ENCODE measurements around the gene DCDC2B. TPM values are rescaled to one million over a fixed set of nuclear protein-coding genes. Genes with fewer than 3 reads are reported as not detected.

The DCDC2B gene
- total RNA-seq, 1 experiment from 2014 or later, result not detected

DNA sequence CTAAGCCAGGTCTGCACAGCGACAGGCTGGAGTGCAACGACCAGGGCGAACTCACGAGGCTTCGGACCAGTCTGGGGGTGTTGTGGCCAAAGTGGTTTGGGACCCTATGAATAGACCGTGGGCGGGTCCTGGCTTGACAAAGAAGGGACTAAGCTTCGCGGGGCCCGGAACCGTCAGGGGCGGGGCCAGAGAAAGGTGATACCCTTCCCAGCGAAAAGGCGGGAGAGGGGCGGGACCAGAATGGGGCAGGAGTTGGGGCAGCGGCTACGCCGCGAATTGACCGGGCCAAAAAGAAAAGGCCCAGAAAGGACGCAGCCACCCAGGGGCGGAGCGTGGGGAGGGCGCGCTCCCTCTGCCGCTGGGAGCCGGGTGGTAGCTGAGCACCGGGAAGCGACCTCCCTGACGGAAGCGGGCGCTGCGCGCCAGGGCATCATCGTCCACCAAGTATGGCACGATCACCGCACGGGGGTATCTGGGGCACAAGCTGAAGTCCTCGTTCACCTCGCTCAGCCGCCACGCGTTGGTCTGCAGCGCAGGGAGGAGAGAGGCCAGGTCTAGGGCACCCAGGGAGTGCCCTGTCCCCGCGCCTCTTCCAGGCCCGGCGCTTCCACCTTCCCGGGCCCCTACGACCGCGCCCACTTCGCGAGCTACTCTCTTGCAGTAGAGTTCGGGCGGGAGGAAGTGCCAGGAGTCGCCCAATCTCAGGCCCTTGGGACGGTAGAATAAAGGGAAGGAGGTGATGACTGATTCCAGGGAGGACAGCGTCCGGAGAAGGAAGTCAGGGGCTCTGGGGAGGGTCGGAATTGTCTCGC lies 31.5 kb downstream of the DCDC2B start:
- peak overlapping the region; percentile 64 for H3K4me3 ChIP-seq (ENCODE audit: low read depth, low read length, poor library complexity, severe bottlenecking)
- no peak for TF ChIP-seq EZH2 (IDR thresholded peaks at IDR 0.05; ENCODE audit: borderline replicate concordance, low read depth, low read length, poor library complexity, severe bottlenecking)
- TF ChIP-seq, protein P1, sequence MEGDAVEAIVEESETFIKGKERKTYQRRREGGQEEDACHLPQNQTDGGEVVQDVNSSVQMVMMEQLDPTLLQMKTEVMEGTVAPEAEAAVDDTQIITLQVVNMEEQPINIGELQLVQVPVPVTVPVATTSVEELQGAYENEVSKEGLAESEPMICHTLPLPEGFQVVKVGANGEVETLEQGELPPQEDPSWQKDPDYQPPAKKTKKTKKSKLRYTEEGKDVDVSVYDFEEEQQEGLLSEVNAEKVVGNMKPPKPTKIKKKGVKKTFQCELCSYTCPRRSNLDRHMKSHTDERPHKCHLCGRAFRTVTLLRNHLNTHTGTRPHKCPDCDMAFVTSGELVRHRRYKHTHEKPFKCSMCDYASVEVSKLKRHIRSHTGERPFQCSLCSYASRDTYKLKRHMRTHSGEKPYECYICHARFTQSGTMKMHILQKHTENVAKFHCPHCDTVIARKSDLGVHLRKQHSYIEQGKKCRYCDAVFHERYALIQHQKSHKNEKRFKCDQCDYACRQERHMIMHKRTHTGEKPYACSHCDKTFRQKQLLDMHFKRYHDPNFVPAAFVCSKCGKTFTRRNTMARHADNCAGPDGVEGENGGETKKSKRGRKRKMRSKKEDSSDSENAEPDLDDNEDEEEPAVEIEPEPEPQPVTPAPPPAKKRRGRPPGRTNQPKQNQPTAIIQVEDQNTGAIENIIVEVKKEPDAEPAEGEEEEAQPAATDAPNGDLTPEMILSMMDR (conservative IDR thresholded peaks at IDR 0.05; ENCODE audit: low read depth, low read length), result peak; percentile 46
- no peaks in the 10 kb centered on the region for H3K4me1 ChIP-seq (ENCODE audit: insufficient read depth, low read length, poor library complexity, severe bottlenecking)
- intact Hi-C loops (cut with micrococcal nuclease; ENCODE audit: unreplicated experiment), result no loop called here
- no peaks in the 10 kb centered on the region for H3K36me3 ChIP-seq (ENCODE audit: insufficient read depth, low read length, poor library complexity, severe bottlenecking)
- ChIA-PET POLR2A (ENCODE audit: low non-redundant PET) (no interaction called here), CTCF (interaction anchor here (0.6 to 0.9 kb wide), 2 partner anchors 74 to 149 kb away, joined by 4 to 10 read pairs; no protein-coding TSS in a partner anchor)
- H3K27ac ChIP-seq (ENCODE audit: low read depth, low read length, poor library complexity, severe bottlenecking), result peak overlapping the region; percentile 0
- peak; percentile 63 for DNase-seq (ENCODE audit: low spot score)
- H3K9me3 ChIP-seq (ENCODE audit: low read depth, low read length, poor library complexity, severe bottlenecking), result no peaks in the 10 kb centered on the region
- no peaks in the 10 kb centered on the region for H3K27me3 ChIP-seq (replicated peaks; ENCODE audit: insufficient read depth, low read depth, low read length, poor library complexity)
- BruUV-seq (replicated peaks), result no TSS peak

DNA sequence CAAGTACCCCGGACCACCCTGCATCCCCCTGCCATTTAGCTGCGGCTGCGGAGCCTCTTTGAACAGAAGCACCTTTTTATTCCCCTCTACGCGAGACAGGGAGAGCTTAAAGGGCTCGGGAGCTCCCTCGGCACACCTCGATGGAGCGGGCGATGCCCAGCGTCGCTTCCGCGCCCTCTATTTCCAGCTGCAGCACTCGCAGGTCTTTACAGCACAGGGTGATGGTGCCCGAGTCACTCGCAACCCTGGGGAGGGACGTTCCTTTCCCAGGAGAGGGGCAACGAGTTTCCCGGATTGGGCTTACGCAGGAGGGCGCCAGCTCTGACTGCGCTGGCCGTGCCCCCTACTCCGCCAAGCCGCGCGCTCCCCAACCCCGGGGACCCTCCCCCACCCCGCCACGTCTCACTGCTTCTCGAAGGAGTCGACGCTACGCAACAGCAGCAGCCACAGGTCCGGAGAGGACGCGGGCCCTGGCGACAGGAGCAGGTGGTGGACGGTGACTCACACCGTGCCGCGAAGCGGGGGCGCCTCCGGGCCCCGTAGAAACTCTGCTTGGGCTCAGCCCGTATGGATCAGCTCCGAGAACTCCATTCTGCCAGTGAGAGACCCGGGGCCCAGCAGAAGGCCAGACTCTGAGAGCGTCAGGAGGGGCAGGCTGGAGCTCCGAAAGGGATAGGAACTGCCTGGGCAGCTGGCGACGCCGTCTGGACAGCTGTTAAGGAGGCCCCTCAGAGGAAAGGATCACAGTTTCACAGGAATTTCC lies 32.3 kb downstream of the DCDC2B start:
- DNase-seq (ENCODE audit: low spot score), result peak; percentile 43
- peak overlapping the region; percentile 0 for H3K27ac ChIP-seq (ENCODE audit: low read depth, low read length, poor library complexity, severe bottlenecking)

DNA sequence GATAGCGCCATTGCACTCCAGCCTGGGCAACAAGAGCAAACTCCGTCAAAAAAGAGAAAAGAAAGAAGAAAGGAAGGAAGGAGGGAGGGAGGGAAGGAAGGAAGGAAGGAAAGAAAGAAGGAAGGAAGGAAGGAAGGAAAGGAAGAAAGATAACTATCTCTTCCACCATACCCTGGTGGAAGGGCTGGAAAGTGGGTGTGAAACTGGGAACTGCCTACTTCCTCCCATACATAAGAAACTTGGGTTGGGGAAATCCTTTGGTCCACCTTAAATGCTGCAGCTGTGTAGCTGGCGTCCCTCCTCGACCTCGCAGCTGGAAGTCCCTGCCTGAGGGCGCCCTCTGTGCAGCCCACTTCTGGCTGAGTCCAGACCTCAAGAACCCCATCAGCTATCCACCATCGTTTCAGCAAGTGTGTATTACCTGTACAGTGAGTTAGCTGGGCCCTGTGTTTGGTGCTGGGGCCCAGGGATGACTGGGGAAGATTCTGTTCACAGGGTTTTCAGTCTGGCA lies 33.5 kb downstream of the DCDC2B start:
- no peak for DNase-seq (ENCODE audit: low spot score)
- intact Hi-C loops (cut with micrococcal nuclease; ENCODE audit: unreplicated experiment), result no loop called here
- Histone ChIP-seq H3K9me3 (ENCODE audit: low read depth, low read length, poor library complexity, severe bottlenecking) (no peaks in the 10 kb centered on the region), H3K4me1 (ENCODE audit: insufficient read depth, low read length, poor library complexity, severe bottlenecking) (no peaks in the 10 kb centered on the region), H3K27me3 (replicated peaks; ENCODE audit: insufficient read depth, low read depth, low read length, poor library complexity) (no peaks in the 10 kb centered on the region), H3K4me3 (ENCODE audit: low read depth, low read length, poor library complexity, severe bottlenecking) (no peak overlapping the region), H3K27ac (ENCODE audit: low read depth, low read length, poor library complexity, severe bottlenecking) (no peak overlapping the region), H3K36me3 (ENCODE audit: insufficient read depth, low read length, poor library complexity, severe bottlenecking) (no peaks in the 10 kb centered on the region)
- TF ChIP-seq, protein P1 (conservative IDR thresholded peaks at IDR 0.05; ENCODE audit: low read depth, low read length), result no peak
- TF ChIP-seq EZH2 (IDR thresholded peaks at IDR 0.05; ENCODE audit: borderline replicate concordance, low read depth, low read length, poor library complexity, severe bottlenecking), result no peak
- BruUV-seq (replicated peaks), result no TSS peak
- POLR2A ChIA-PET (ENCODE audit: low non-redundant PET), result no interaction called here
- CTCF ChIA-PET, result no interaction called here

More for the DNA sequence above, 32.3 kb downstream of the DCDC2B start:
- TF ChIP-seq EZH2 (IDR thresholded peaks at IDR 0.05; ENCODE audit: borderline replicate concordance, low read depth, low read length, poor library complexity, severe bottlenecking), result no peak
- TF ChIP-seq, protein P1 (conservative IDR thresholded peaks at IDR 0.05; ENCODE audit: low read depth, low read length), result no peak
- POLR2A ChIA-PET (ENCODE audit: low non-redundant PET), result no interaction called here
- CTCF ChIA-PET, result interaction anchor here (0.6 to 0.9 kb wide), 2 partner anchors 74 to 148 kb away, joined by 4 to 10 read pairs; no protein-coding TSS in a partner anchor
- Histone ChIP-seq H3K9me3 (ENCODE audit: low read depth, low read length, poor library complexity, severe bottlenecking) (no peaks in the 10 kb centered on the region), H3K27me3 (replicated peaks; ENCODE audit: insufficient read depth, low read depth, low read length, poor library complexity) (no peaks in the 10 kb centered on the region), H3K4me3 (ENCODE audit: low read depth, low read length, poor library complexity, severe bottlenecking) (peak overlapping the region; percentile 64), H3K4me1 (ENCODE audit: insufficient read depth, low read length, poor library complexity, severe bottlenecking) (no peaks in the 10 kb centered on the region), H3K36me3 (ENCODE audit: insufficient read depth, low read length, poor library complexity, severe bottlenecking) (no peaks in the 10 kb centered on the region)
- intact Hi-C loops (cut with micrococcal nuclease; ENCODE audit: unreplicated experiment), result no loop called here
- BruUV-seq (replicated peaks), result no TSS peak

Data from A673 (cell line).